SK-N-MC (cell line): ENCODE results near the gene SLC37A3.

Experiments used
- EZH2 ChIP-seq: fragments of 200-600 bp; sonication (generic); IDR thresholded peaks from one replicate; pipeline ENCODE4 v1.6.1; 2017; ENCODE audit warnings: antibody characterized with exemption
- FOXP2 ChIP-seq: optimal IDR thresholded peaks from 2 replicates; pipeline ENCODE3; 2011; ENCODE audit warnings: mild to moderate bottlenecking, moderate library complexity; ENCODE audit not compliant: insufficient read depth; ENCODE audit errors: extremely low read length, control extremely low read depth
- POLR2AphosphoS5 ChIP-seq: IDR thresholded peaks from 2 replicates; pipeline ENCODE4 v1.6.1; 2012; ENCODE audit warnings: mild to moderate bottlenecking, low read depth, low read length, borderline replicate concordance

DNA sequence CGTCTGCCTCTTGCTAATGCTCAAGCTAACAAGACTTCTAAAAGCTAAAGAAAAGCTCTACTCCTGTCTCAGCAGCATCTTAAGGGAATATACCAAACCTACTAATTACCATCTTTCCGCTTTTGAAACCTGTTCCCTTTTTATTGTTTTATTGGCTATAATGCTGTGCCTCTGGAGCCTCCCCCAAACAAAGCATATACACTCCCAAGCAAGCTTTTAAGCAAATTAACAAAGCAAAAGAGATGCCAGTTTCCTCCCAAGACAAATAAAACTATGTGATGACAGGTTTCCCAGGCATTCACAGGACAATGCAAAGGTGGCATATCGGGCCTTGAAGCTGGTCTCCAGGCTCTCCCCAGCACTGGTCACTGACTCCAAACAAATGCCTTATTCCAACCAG, 52.9 kb downstream of the SLC37A3 start:
- TF ChIP-seq EZH2 = no peak
- TF ChIP-seq POLR2AphosphoS5 = no peak
- TF ChIP-seq FOXP2 = no peak
